NK-92 (cell line): ENCODE measurements around the gene PIGL.
"Not testable (repeated sequence)": the region's sequence is repeated elsewhere in the genome, so short reads cannot be mapped to it uniquely, and the experiment has no call there.

ENCODE experiments used
- DNase-seq: peaks from one replicate; lab custom pipeline; 2025; ENCODE audit not compliant: unreplicated experiment; lab: John Stamatoyannopoulos, UW

PIGL gene

GRCh38 chr17:16216341-16217001 is 539 bp upstream of the PIGL start:
- DNase-seq, result not testable (repeated sequence)

GRCh38 chr17:16222406-16222805 is 5.4 kb downstream of the PIGL start:
- DNase-seq, result no peak

GRCh38 chr17:16229912-16230561 is 13.0 kb downstream of the PIGL start:
- not testable (repeated sequence) for DNase-seq

GRCh38 chr17:16232391-16232790 is 15.4 kb downstream of the PIGL start:
- no peak for DNase-seq

GRCh38 chr17:16239931-16240330 is 22.9 kb downstream of the PIGL start:
- no peak for DNase-seq

GRCh38 chr17:16241906-16242399 is 24.9 kb downstream of the PIGL start:
- no peak for DNase-seq

GRCh38 chr17:16243385-16243784 is 26.4 kb downstream of the PIGL start:
- DNase-seq, result no peak

- no peak for DNase-seq
Observed at GRCh38 chr17:16243801-16244567, 27.0 kb downstream of the PIGL start.

GRCh38 chr17:16247586-16247984 is 30.6 kb downstream of the PIGL start:
- no peak for DNase-seq

GRCh38 chr17:16250635-16251034 is 33.6 kb downstream of the PIGL start:
- no peak for DNase-seq

- DNase-seq, result no peak
Observed at GRCh38 chr17:16251043-16251442, 34.0 kb downstream of the PIGL start.

GRCh38 chr17:16251556-16251955 is 34.5 kb downstream of the PIGL start:
- no peak for DNase-seq

- no peak for DNase-seq
Observed at GRCh38 chr17:16254773-16255400, 37.9 kb downstream of the PIGL start.

- DNase-seq, result no peak
Observed at GRCh38 chr17:16255481-16255921, 38.5 kb downstream of the PIGL start.

GRCh38 chr17:16258901-16259300 is 41.9 kb downstream of the PIGL start:
- DNase-seq, result no peak

GRCh38 chr17:16259926-16260325 is 42.9 kb downstream of the PIGL start:
- DNase-seq, result no peak

GRCh38 chr17:16261049-16261448 is 44.0 kb downstream of the PIGL start:
- no peak for DNase-seq

GRCh38 chr17:16262201-16262600 is 45.2 kb downstream of the PIGL start:
- DNase-seq, result no peak

- no peak for DNase-seq
Observed at GRCh38 chr17:16267174-16267573, 50.2 kb downstream of the PIGL start.

GRCh38 chr17:16269658-16270057 is 52.6 kb downstream of the PIGL start:
- DNase-seq, result no peak

GRCh38 chr17:16272111-16272840 is 55.3 kb downstream of the PIGL start:
- no peak for DNase-seq
